ENCODE measurements around the gene ORAI3.

ORAI3 gene

DNA sequence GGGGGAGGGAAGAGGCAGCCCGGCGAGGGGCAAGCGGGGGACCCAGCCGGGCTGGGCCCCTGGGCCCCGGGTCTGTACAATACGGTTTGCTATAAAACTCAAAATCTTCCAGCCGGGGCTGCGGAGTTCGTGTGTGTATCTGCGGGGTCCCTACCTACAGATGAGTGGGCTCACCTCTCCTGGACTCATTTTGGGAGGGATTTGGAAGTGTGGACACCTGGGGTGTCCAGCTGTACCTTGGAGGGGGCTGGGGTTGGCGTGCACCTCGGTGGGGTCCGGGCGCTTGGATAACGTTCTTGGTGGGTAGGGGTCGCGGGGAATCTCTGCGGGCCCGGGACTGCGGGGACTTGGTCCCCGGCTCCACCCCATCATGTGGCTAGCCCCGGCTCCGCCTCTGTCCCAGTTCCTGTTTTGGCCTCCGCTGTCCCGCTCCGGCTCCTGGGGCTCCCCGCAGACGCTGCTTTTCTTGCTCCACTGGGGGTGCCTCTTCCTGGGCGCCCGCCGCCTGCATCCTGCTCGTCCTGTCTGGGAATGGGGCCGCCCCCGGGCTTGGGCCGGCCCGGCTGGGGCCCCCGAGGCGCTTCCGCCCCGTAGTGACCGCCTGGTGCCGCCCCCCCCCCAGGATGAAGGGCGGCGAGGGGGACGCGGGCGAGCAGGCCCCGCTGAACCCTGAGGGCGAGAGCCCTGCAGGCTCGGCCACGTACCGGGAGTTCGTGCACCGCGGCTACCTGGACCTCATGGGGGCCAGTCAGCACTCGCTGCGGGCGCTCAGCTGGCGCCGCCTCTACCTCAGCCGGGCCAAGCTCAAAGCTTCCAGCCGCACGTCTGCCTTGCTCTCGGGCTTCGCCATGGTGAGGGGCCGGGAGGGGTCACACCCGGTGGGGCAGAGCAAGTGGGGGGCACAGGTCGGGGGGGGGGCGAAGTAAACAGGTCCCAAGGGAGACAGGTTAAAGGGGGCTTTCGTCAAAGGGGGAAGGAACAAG is at the start of gene ORAI3:
Gene ORAI3, plus strand, starts transcription at position 402 of the 983 bp plus-strand sequence. Its CDS starts 222 bp downstream, at position 624.
- peak in 45 of 51 donors; percentile 20 to 78 (median 61) for DNase-seq

DNA sequence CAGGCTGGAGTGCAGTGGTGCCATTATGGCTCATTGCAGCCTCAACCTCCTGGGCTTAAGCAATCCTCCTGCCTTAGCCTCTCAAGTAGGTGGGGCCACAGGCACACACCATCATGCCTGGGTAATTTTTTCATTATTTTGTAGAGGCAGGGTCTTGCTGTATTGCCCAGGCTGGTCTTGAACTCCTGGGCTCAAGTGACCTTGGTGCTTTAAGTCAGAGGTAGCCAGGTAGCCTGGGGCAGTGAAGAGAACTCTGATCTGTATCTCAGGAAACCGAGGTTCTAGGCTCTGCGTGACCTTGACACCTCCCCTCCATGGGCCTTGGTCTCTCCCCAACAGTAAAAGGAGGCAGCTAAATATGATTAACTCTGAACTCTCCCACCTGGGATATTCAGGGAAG is 49.1 kb upstream of the ORAI3 start:
- DNase-seq: no peak

DNA sequence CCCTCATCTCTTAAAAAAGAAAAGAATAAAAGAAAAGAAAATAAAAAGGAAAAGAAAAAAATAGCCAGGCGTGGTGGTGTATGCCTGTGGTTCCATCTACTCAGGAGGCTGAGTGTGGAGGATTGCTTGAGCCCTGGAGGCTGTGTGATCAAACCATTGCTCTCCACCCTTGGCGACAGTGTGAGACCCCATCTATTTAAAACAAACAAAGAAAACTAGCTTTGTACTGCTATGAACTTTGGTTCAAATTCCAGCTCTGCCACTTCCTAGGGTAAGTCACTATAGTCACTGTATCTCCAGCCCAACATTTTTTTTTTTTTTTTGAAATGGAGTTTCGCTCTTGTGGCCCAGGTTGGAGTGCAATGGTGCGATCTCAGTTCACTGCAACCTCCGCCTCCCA is 48.3 kb upstream of the ORAI3 start:
- no peak for DNase-seq

DNA sequence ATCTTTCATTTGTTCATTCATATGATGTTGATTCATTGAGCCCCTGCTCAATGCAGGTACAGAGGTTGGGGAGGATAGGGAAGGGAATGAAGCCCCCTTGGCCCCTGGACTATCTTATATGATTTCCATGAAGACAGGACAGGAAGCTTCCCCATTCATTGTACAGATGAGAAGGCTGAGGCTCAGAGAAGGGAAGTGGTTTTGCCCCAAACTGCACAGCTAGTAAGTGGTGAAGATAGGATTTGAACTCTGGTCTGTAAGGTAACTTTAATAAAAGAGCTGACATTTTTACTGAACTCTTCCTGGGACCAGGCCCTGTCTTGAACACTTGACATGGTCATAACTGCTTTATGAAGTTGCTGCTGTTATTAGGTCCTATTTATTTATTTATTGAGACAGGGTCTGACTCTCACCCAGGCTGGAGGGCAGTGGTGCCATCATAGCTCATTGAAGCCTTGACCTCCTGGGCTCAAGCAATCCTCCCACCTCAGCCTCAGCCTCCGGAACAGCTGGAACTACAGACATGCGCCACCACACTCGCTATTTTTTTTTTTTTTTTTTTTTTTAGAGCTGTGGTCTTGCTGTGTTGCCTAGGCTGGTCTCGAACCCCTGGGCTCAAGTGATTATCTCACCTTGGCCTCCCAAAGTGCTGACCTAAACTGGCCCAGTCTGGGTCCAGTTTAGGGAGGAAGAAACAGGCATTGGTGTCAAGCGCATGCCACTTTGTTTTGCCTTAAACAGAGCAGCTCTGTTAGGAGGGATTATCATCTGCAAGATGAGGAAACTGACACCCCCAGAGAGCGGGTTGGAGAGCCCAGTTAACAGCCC is 47.5 kb upstream of the ORAI3 start:
- DNase-seq: no peak

DNA sequence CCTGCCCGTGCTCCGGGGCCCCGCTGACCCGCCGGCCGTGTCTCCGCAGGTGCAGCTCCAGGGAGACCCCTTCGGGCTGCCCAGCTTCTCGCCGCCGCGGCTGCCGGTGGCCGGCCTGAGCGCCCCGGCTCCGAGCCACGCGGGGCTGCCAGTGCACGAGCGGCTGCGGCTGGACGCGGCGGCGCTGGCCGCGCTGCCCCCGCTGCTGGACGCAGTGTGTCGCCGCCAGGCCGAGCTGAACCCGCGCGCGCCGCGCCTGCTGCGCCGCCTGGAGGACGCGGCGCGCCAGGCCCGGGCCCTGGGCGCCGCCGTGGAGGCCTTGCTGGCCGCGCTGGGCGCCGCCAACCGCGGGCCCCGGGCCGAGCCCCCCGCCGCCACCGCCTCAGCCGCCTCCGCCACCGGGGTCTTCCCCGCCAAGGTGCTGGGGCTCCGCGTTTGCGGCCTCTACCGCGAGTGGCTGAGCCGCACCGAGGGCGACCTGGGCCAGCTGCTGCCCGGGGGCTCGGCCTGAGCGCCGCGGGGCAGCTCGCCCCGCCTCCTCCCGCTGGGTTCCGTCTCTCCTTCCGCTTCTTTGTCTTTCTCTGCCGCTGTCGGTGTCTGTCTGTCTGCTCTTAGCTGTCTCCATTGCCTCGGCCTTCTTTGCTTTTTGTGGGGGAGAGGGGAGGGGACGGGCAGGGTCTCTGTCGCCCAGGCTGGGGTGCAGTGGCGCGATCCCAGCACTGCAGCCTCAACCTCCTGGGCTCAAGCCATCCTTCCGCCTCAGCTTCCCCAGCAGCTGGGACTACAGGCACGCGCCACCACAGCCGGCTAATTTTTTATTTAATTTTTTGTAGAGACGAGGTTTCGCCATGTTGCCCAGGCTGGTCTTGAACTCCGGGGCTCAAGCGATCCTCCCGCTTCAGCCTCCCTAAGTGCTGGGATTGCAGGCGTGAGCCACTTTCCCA is 46.6 kb upstream of the ORAI3 start:
- DNase-seq: peak in 41 of 51 donors; percentile 7 to 77 (median 53)

DNA sequence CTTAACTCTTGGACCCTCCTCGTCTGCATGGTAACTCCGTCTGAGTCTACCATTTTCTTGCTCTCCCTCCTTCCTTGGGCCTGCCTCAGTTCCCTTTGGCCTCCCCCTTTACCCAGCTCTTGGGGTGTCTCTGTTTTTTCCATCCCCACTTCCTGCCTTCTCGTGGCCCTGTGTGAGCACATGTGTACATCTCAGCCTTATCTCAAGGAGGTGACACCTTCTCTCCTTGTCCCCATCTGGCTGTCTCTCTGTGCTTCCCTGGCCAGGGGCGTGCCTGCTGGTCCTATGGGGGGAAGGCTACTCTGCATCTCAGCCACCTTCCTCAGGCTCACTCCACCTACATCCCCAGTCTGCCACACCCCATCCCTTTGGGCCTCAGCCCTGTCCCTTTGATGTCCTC is 45.9 kb upstream of the ORAI3 start:
- peak in 1 of 51 donors; percentile 29 for DNase-seq

DNA sequence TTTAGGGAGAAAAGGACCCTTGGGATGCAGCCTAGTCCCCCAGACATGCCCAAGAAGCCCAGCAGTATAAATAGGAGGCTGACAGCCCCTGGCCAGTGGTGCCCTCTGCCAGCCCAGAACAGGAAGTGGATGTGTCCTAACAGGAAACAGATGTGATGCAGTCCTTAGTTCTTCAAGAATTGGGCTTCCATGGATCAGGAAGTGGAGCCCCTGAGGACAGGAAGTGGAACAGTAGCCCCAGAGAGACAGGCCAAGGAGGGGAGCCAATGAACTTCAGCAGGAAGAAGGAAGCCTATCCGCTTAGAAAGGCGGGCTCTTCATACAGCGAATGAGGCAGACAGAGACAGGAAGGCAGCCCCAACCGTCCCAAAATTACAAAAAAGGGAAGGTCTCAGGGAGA is 45.3 kb upstream of the ORAI3 start:
- DNase-seq: peak in 13 of 51 donors; percentile 8 to 33 (median 15)

DNA sequence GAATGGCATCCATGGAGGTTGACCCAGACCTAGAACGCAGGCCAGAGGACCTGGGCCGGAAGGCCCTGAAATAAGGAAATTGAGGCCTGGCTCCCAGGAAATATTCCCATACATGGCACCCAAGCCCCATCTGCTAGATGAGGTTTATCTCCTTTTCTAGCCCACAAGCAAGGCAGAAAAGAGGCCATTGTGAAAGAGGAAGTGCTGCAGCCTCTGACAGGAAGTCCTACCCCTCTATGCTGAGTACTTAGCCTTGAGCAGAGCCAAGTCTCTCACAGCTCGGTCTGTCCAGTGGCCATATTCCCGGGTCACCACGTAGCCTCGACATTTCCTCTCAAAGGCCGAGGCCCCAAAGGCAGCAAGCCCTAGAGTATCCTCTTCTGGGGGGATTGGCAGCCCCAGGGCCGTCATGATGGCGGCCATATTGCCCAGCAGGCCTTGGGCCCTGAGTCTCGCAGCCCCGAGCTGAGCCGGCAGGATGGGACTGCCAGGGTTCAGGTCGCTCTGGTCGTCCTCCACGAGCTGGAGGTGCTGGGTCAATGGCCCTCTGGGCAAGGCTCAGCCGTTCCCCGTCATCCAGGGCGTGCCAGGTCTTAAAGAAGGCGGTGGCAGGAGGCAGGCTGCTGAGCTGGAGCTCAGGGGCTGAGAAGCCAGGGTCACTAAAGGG is 44.6 kb upstream of the ORAI3 start:
- no peak for DNase-seq

DNA sequence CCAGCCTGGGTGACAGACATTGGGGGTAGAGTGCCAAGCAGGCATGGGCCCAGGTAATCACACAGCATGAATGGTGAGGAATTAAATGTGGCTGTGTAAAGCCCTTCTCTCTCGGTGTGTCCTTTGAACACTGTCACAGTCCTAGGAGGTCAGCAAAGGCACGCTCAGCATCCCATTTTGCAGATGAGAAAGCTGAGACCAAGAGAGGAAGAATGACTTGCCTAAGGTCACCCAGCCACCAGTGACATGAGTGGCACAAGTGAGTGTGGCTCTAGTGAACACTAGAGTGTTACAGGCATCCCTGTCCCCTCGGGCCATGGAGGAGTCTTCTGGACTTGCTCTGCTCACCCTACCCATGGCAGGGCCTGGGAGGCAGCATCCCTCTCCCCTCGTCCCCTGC is 41.8 kb upstream of the ORAI3 start:
- DNase-seq: no peak

DNA sequence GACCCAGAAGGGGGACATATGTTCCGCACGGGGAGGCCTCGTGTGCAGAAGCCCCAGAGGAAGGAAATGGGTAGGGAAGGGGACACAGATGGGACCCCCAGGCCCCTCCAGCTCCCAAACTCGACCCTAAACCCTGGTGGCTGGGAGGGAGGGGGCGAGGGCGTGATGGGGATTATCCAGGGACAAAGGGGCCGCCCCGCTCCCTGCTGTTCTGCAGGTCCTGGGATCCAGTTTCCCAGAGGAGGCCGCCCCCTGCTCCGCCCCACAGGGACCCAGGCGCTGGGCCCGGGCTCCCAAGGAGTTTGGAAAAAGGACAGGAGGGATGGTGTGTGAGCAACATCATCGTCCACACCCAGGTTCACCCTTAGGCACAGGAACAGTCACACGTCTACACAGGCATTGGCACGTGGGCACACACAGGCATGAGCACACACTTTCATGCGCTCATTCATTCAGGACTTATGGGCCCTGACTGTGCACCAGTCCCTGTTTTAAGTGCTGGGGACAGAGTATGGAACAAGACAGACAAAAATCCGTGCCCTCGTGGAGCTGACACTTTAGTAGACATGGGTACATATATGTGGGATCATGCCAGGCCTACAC is 38.3 kb upstream of the ORAI3 start:
- no peak for DNase-seq

DNA sequence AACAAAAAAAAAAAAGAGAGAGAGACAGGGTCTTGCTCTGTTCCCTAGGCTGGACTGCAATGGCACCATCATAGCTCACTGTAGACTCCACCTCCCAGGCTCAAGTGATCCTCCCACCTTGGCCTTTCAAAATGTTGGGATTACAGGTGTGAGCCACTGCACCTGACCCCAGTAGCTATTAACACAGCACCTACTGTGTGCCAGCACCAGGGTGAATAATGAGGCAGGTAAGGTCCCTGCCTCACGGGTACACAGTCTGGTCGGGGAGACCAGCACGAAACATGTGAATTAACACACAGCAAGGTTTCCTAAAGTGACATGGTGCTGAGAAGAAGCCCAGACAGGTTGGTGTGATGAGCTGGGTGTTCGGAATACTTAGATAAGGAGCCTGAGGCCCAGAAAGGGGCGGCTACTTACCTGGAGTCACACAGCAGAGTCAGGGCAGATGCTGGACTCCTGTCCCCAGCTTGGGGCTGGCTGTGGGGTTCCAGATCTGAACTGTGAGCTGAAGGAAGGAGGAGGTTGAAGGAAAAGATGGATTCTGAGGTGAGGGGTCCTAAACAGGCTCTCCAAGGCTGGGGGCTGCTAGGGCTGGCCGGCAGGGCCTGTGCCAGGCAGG is 36.0 kb upstream of the ORAI3 start:
- DNase-seq: no peak

DNA sequence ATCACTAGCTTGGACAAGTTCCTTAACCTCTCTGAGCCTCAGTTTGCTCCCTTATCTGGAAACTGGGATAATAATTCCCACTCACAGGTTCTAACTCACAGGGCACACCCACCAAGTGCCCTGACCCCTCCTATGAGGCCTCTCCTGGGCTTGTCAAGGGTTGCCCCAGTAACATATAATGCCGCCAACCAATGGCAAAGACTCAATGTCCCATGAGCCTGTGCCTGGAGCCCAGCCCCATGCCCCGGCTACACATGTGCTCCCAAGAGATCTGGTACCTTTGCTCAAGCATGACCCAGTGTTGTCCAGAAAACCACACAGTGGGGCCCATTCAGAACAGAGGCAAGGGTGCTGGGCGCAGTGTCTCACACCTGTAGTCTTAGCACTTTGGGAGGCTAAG is 34.0 kb upstream of the ORAI3 start:
- no peak for DNase-seq

DNA sequence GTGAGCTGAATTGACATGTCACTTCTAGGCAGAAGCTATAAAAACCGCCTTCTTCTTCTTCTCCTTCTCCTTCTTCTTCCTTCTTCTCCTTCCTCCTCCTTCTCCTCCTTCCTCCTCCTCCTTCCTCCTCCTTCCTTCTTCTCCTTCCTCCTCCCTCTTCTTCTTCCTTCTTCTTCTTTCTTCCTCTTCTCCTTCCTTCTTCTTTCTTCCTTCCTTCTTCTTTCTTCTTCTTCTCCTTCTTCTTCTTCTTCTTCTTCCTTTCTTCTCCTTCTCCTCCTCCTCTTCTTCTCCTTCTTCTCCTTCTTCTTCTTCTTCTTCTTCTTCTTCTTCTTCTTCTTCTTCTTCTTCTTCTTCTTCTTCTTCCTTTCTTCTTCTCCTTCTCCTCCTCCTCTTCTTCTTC is 30.3 kb upstream of the ORAI3 start:
- no peak for DNase-seq

DNA sequence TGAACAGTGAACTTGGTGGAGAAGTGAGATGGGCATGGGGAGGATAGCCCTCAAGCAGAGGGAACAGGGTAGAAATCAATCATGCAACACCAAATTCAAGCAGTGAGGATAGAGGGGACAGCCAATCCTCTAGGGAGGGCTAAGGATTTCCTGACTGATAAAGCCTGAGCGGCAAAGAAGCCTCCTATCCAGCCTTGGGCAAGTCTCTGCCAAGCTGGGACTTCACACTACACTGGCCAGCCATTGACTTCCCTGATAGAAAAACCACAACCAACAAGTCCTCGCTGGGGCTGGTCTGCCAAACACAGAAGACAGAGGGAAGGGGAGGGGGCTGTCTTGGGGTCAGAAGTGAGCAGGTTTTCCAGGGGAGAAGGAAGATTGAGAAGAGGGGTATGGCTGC is 28.0 kb upstream of the ORAI3 start:
- DNase-seq: no peak

DNA sequence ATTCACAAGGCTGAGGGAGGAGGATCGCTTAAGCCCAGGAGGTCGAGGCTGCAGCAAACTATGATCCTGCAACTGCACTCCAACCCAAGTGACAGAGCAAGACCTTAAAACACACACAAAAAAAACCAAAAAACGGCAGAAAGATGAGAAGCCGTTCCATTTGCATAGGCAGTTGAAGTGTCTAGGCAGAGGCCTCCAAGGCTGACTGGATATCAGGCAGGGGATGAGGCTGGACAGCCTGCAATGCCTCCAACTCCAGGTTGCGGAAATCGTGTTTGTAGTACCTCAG is 27.5 kb upstream of the ORAI3 start:
- DNase-seq: no peak

DNA sequence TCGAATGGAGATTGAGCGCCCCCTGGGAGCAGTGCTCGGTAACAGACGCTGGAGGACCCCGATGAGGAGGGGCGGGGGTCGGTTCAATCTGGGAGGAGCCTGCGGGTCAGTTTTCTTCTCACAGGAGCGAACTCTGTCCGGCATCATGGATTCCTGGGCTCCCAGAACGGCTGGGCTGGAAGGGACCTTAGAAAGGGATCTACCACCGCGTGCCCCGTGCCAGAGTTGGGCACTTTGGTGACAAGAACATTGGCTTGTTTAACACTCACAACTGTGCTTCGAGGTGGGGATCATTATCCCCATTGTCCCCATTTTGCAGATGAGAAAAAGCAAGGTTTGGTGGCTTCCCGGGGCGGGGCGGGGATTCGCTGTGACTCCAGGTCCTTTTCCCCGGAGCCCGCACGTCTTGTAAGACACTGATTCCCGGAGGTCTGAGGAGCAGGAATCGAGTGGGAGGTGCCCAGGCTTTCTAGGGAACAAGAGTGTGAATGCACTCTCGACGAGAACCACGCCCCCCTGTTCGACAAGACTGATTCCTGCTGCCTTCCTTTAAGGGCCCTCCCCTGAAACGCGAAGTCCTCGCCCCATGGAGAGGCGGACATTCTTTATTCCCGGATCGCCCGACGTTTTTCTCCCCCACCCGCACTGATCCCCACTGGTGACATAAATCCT is 27.0 kb upstream of the ORAI3 start:
- peak in 49 of 51 donors; percentile 36 to 89 (median 77) for DNase-seq

DNA sequence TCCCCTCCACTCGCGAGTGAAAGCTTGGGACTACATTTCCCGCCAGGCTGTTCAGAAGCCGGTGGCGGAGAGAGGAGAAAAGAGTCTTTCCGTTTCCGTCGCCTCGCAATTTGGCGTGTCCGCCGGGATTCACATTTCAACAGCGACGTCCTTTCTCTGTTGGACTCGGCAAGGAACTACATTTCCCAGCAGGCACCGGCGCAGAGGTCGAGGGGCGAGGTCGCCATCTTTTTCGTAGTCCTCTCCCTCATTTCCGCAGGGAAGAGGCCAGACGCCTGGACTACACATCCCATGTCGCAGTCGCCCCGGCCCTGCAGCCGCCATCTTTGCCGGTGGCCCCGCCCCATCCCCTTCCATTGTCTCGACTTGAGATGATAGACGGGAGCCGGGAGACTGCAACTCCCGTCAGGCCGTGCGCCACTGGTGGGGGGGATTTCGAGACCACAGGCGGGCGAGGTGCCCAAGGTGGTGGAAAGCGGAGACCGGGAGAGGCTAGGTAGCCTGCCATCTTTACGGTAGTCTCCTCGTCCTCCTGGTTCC is 26.4 kb upstream of the ORAI3 start:
- DNase-seq: peak; percentile 88 to 100 (median 100)

DNA sequence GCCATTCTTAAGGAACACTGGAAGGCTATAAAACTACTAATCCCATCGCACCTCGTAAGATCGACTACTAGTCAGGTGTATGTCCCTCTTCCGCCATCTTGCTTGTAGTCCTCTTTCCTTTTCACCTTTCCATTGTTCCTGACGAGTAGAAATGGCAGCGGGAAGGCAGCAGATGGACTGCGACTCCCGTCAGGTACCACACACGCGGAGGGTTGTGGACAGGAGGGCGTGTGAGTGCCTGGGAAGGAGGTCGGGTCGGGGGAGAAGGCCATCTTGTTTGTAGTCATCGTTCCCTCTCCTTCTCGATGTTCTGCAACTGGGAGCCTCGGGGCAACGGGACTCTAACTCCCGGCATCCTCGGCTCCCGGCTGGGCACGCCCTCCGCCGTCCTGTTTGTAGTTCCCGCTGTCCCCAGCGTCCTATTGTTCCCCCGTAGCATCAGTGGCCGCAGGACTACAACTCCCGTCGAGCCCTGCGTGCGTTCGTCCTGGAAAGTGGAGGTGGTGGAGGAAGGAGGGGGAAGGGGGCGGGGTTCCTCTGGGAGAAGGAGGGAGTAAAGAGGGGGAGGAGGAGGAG is 25.8 kb upstream of the ORAI3 start:
- peak; percentile 82 to 100 (median 99) for DNase-seq
